Naive thymus-derived CD4-positive, alpha-beta T cell (primary cell): ENCODE data around the gene UBA1. TPM values are rescaled to one million over a fixed set of nuclear protein-coding genes. Genes with fewer than 3 reads are reported as not detected.

Experiments used
- ATAC-seq: fragments of 150-1000 bp; cut with Tn5 transposase; 2 replicates; pipeline ENCODE4 v1.10.0; 2021; ENCODE audit warnings: mild to moderate bottlenecking, moderate library complexity
- CTCF ChIA-PET: fragments of 350-600 bp; sonication (Branson Sonifier 250); formaldehyde crosslinking; loops from one replicate; lab custom pipeline; 2021; ENCODE audit warnings: antibody characterized with exemption; lab: Charles Lee
- POLR2A ChIA-PET: fragments of 350-600 bp; sonication (Branson Sonifier 250); formaldehyde crosslinking; loops from one replicate; lab custom pipeline; 2021; ENCODE audit warnings: antibody characterized with exemption, inconsistent platforms; lab: Charles Lee
- DNase-seq, 9 donors: peaks; one replicate each; pipeline versions ENCODE4 v3.0.0 to v3.0.0-alpha.2; 2020 to 2022; ENCODE audit warnings: mixed read lengths in 1 of 9
- H3K27ac ChIP-seq: one replicate; pipeline ENCODE4 v1.7.0; 2013; ENCODE audit warnings: mild to moderate bottlenecking, low read depth, low read length, moderate library complexity
- H3K27me3 ChIP-seq, 2 donors: one replicate each; pipeline ENCODE4 v1.7.0; 2013; ENCODE audit warnings: low read length in 2 of 2, mild to moderate bottlenecking in 2 of 2, moderate library complexity in 2 of 2; ENCODE audit not compliant: control insufficient read depth in 2 of 2, insufficient read depth in 2 of 2
- H3K36me3 ChIP-seq, 3 experiments: 1 replicate in 2 of 3; 2 replicates in 1 of 3; pipeline ENCODE4 v1.7.0; 2013; ENCODE audit warnings: low read length in 3 of 3, mild to moderate bottlenecking in 3 of 3, moderate library complexity in 1 of 3; ENCODE audit not compliant: insufficient read depth in 3 of 3, control insufficient read depth in 2 of 3
- H3K4me1 ChIP-seq, 2 donors: one replicate each; pipeline ENCODE4 v1.7.0; 2013; ENCODE audit warnings: low read length in 2 of 2, mild to moderate bottlenecking in 2 of 2, moderate library complexity in 1 of 2; ENCODE audit not compliant: control insufficient read depth in 2 of 2, insufficient read depth in 2 of 2
- H3K4me3 ChIP-seq: 2 replicates; pipeline ENCODE4 v1.7.0; 2013; ENCODE audit warnings: mild to moderate bottlenecking, low read length
- H3K9me3 ChIP-seq, 3 experiments: 1 replicate in 2 of 3; 2 replicates in 1 of 3; pipeline ENCODE4 v1.7.0; 2013; ENCODE audit warnings: low read length in 3 of 3; ENCODE audit not compliant: control insufficient read depth in 2 of 3
- H3K27ac Mint-ChIP-seq, 9 donors: one replicate each; pipeline ENCODE4 v1.8.0; 2020 to 2022; ENCODE audit warnings: mixed read lengths in 9 of 9, mild to moderate bottlenecking in 8 of 9, moderate library complexity in 5 of 9, inconsistent platforms in 2 of 9
- H3K27me3 Mint-ChIP-seq, 5 donors: one replicate each; pipeline ENCODE4 v1.8.0; 2021 to 2022; ENCODE audit warnings: mixed read lengths in 5 of 5, mild to moderate bottlenecking in 1 of 5
- H3K36me3 Mint-ChIP-seq, 5 donors: one replicate each; pipeline ENCODE4 v1.8.0; 2020 to 2022; ENCODE audit warnings: mixed read lengths in 5 of 5, mild to moderate bottlenecking in 3 of 5, inconsistent platforms in 1 of 5
- H3K4me1 Mint-ChIP-seq, 7 donors: one replicate each; pipeline ENCODE4 v1.8.0; 2020 to 2022; ENCODE audit warnings: mixed read lengths in 7 of 7, mild to moderate bottlenecking in 3 of 7, inconsistent platforms in 1 of 7
- H3K4me3 Mint-ChIP-seq, 10 donors: one replicate each; pipeline ENCODE4 v1.8.0; 2020 to 2022; ENCODE audit warnings: mild to moderate bottlenecking in 10 of 10, mixed read lengths in 10 of 10, moderate library complexity in 6 of 10, inconsistent platforms in 2 of 10
- H3K9me3 Mint-ChIP-seq, 11 donors: one replicate each; pipeline ENCODE4 v1.8.0; 2020 to 2022; ENCODE audit warnings: mixed read lengths in 11 of 11, mild to moderate bottlenecking in 4 of 11, inconsistent platforms in 1 of 11, moderate library complexity in 1 of 11
- intact Hi-C, 2 donors: fragments of 100-400 bp; cut with micrococcal nuclease; formaldehyde crosslinking; loops; one replicate each; pipeline ENCODE4 v1.15.1; 2023
- polyA plus RNA-seq, 2 donors: library from polyadenylated mRNA; unstranded; fragments of 300-500 nt; fragmentation: Illumina TruSeq; gene quantifications; one replicate each; pipeline ENCODE4 v1.2.3, GENCODE V29; 2021
- total RNA-seq, 6 experiments: library from RNA in 5 of 6; stranded (reverse) in 5 of 6; gene quantifications; 1 replicate in 5 of 6; 2 replicates in 1 of 6; pipeline ENCODE4 v1.2.3 and lab custom pipeline; 2021 to 2026

The UBA1 gene
- total and polyA plus RNA-seq, 7 experiments from 2014 or later, result 98.0 to 187 (median 128) TPM

DNA sequence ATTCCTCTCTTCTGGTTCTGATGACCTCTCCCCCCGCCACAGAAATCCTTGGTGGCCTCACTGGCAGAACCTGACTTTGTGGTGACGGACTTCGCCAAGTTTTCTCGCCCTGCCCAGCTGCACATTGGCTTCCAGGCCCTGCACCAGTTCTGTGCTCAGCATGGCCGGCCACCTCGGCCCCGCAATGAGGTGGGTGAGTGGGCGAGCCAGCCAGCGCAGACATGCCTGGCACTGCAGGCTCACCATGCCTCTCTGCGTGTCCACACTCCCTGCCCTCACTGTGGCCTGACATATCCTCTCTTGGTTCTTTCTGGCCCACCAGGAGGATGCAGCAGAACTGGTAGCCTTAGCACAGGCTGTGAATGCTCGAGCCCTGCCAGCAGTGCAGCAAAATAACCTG lies 8.7 kb downstream of the UBA1 start:
- Histone ChIP-seq H3K4me3 (no peak overlapping the region), H3K4me1 (peaks cover 0 to 6% of the 10 kb centered on the region in 2 donors), H3K36me3 (peaks cover 17 to 92% (median 33%) of the 10 kb centered on the region in 3 experiments), H3K27ac (no peak overlapping the region), H3K27me3 (no peaks in the 10 kb centered on the region), H3K9me3 (no peaks in the 10 kb centered on the region)
- Mint-ChIP-seq H3K36me3 (peaks cover 0 to 86% (median 8%) of the 10 kb centered on the region in 5 donors), H3K27ac (no peak overlapping the region), H3K27me3 (no peaks in the 10 kb centered on the region), H3K9me3 (peaks cover 0 to 4% (median 0%) of the 10 kb centered on the region in 11 donors), H3K4me3 (no peak overlapping the region), H3K4me1 (peaks cover 0 to 23% (median 11%) of the 10 kb centered on the region in 7 donors)
- POLR2A ChIA-PET, result no interaction called here
- intact Hi-C loops, result no loop called here
- CTCF ChIA-PET, result no interaction called here
- DNase-seq, result no peak
- no peak for ATAC-seq

DNA sequence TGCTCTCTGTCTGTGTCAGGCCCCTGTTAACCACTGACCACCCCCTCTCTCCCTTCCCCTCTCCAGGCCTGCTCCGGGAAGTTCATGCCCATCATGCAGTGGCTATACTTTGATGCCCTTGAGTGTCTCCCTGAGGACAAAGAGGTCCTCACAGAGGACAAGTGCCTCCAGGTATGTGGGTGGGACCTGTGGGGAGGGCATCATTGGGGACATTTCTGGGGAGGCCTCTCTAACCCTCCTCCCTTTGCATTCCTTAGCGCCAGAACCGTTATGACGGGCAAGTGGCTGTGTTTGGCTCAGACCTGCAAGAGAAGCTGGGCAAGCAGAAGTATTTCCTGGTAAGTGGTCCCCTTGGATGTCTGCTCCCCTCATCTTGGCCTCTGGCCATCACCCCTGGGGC lies 9.2 kb downstream of the UBA1 start:
- H3K9me3 Mint-ChIP-seq, result peaks cover 0 to 4% (median 0%) of the 10 kb centered on the region in 11 donors
- Histone ChIP-seq H3K9me3 (no peaks in the 10 kb centered on the region), H3K27ac (no peak overlapping the region), H3K36me3 (peaks cover 17 to 98% (median 31%) of the 10 kb centered on the region in 3 experiments), H3K4me3 (no peak overlapping the region), H3K4me1 (peaks cover 0 to 5% of the 10 kb centered on the region in 2 donors), H3K27me3 (no peaks in the 10 kb centered on the region)
- no peak overlapping the region for H3K4me3 Mint-ChIP-seq
- intact Hi-C loops, result no loop called here
- H3K36me3 Mint-ChIP-seq, result peaks cover 0 to 86% (median 8%) of the 10 kb centered on the region in 5 donors
- H3K4me1 Mint-ChIP-seq, result peaks cover 0 to 18% (median 8%) of the 10 kb centered on the region in 7 donors
- peak overlapping the region in 1 of 9 donors; percentile 62 for H3K27ac Mint-ChIP-seq
- CTCF ChIA-PET, result no interaction called here
- POLR2A ChIA-PET, result no interaction called here
- DNase-seq, result no peak
- no peak for ATAC-seq
- no peaks in the 10 kb centered on the region for H3K27me3 Mint-ChIP-seq

DNA sequence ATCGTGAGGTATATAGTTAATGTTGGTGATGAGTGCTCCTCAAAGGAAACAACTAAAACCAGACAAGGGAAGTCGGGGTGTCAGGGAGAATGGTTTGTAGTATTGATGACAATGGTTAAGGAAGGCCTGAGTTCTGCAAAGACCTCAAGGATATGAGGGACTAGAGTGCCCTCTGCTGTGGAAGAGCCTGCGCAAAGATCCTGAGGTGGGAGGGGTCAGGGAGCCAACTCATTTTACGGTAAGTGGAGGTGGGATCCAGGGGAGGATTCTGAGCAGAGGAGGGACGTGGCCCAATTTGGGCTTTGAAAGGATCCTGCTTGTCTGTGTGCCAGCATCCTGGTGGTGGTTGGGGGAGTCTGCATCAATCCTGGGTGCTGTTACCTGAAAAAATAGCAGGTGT lies 11.3 kb downstream of the UBA1 start:
- DNase-seq (no peak), ATAC-seq (no peak)
- Mint-ChIP-seq H3K27ac (peak overlapping the region in 2 of 9 donors; percentile 1 to 77), H3K9me3 (peaks cover 0 to 4% (median 0%) of the 10 kb centered on the region in 11 donors), H3K4me1 (peaks cover 0 to 7% (median 4%) of the 10 kb centered on the region in 7 donors), H3K36me3 (peaks cover 0 to 81% (median 8%) of the 10 kb centered on the region in 5 donors), H3K27me3 (no peaks in the 10 kb centered on the region), H3K4me3 (no peak overlapping the region)
- no peak overlapping the region for H3K27ac ChIP-seq
- H3K9me3 ChIP-seq, result no peaks in the 10 kb centered on the region
- intact Hi-C loops, result no loop called here
- CTCF ChIA-PET, result no interaction called here
- H3K4me3 ChIP-seq, result no peak overlapping the region
- no peaks in the 10 kb centered on the region for H3K4me1 ChIP-seq
- POLR2A ChIA-PET, result no interaction called here
- H3K36me3 ChIP-seq, result peaks cover 16 to 95% (median 19%) of the 10 kb centered on the region in 3 experiments
- no peaks in the 10 kb centered on the region for H3K27me3 ChIP-seq

DNA sequence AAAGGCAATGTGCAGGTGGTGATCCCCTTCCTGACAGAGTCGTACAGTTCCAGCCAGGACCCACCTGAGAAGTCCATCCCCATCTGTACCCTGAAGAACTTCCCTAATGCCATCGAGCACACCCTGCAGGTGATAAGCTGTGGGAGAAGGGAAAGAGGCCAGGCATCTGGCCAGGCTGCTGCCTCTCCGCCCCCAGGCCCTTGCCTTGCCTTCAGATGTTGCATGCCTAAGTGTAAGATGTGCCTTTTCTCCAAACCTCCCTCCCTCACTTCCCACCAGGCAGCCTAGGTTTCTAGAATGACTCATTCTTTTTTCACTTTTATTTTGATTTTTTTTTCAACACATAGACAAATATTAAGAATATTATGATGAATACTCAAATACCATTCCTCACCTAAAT lies 12.7 kb downstream of the UBA1 start:
- Histone ChIP-seq H3K9me3 (no peaks in the 10 kb centered on the region), H3K4me1 (no peaks in the 10 kb centered on the region), H3K27me3 (no peaks in the 10 kb centered on the region), H3K36me3 (peaks cover 7 to 95% (median 16%) of the 10 kb centered on the region in 3 experiments), H3K27ac (no peak overlapping the region), H3K4me3 (no peak overlapping the region)
- ATAC-seq (no peak), DNase-seq (no peak)
- CTCF ChIA-PET, result no interaction called here
- POLR2A ChIA-PET, result no interaction called here
- intact Hi-C loops, result no loop called here
- Mint-ChIP-seq H3K27me3 (no peaks in the 10 kb centered on the region), H3K4me3 (no peak overlapping the region), H3K4me1 (peaks cover 0 to 6% (median 2%) of the 10 kb centered on the region in 7 donors), H3K9me3 (no peaks in the 10 kb centered on the region), H3K36me3 (peaks cover 0 to 79% (median 9%) of the 10 kb centered on the region in 5 donors), H3K27ac (no peak overlapping the region)

DNA sequence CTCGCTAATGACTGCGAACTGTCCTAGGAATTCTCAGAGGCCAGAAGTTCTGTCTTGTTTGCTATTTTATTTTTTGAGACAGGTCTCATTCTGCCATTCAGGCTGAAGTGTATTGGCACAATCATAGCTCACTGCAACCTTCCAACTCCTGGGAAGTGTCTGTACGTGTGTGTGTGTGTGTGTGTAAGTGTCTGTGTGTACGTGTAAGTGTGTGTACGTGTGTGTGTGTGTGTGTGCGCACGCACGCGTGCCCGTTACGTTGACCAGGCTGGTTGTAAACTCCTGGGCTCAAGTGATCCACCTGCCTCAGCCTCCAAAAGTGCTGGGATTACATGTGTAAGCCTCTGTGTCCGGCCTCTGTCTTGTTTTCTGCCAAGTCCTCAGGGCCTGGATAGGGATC lies 14.5 kb downstream of the UBA1 start:
- H3K9me3 ChIP-seq, result no peaks in the 10 kb centered on the region
- Mint-ChIP-seq H3K4me3 (no peak overlapping the region), H3K9me3 (no peaks in the 10 kb centered on the region), H3K4me1 (peaks cover 0 to 6% (median 3%) of the 10 kb centered on the region in 7 donors), H3K27ac (peak overlapping the region in 1 of 9 donors; percentile 10), H3K36me3 (peaks cover 8 to 79% (median 14%) of the 10 kb centered on the region in 5 donors), H3K27me3 (no peaks in the 10 kb centered on the region)
- H3K4me1 ChIP-seq, result no peaks in the 10 kb centered on the region
- no peaks in the 10 kb centered on the region for H3K27me3 ChIP-seq
- no peak overlapping the region for H3K4me3 ChIP-seq
- H3K27ac ChIP-seq, result no peak overlapping the region
- H3K36me3 ChIP-seq, result peaks cover 0 to 95% (median 16%) of the 10 kb centered on the region in 3 experiments
- ATAC-seq (no peak), DNase-seq (no peak)
- intact Hi-C loops, result no loop called here
- ChIA-PET CTCF (no interaction called here), POLR2A (interaction anchor here (1.2 to 2.9 kb wide), 2 partner anchors 10 to 13 kb away, joined by 3 to 10 read pairs; partner anchors contain the start of gene CDK16)

DNA sequence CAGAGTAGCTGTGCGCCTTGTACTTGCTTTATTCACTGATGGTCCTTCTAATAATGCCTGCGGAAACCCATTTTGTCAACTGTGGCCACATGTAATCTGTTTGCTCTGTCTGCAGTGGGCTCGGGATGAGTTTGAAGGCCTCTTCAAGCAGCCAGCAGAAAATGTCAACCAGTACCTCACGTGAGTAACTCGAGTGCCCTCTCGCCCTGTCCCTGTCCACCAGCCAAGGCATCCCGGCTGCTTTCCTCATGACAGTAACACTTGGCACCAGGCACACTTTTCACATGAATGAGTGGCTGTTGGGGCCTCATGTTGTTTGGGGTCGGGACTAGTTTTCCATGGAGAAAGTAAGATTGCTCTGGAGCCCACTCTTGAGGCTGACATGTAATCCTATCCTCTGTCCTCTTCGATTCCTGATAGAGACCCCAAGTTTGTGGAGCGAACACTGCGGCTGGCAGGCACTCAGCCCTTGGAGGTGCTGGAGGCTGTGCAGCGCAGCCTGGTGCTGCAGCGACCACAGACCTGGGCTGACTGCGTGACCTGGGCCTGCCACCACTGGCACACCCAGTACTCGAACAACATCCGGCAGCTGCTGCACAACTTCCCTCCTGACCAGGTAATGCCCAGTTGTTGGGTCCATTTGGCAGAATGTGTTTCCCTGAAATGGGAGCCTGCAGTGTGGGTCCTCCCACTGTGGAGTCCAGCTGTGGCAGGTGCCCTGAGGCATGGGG lies 16.0 kb downstream of the UBA1 start:
- Mint-ChIP-seq H3K9me3 (no peaks in the 10 kb centered on the region), H3K4me3 (no peak overlapping the region), H3K4me1 (peaks cover 0 to 6% (median 3%) of the 10 kb centered on the region in 7 donors), H3K27me3 (no peaks in the 10 kb centered on the region), H3K36me3 (peaks cover 8 to 77% (median 16%) of the 10 kb centered on the region in 5 donors), H3K27ac (peak overlapping the region in 3 of 9 donors; percentile 15 to 38 (median 16))
- ATAC-seq, result no peak
- ChIA-PET CTCF (interaction anchor here (0.7 kb wide), 1 partner anchor 175 kb away, joined by 3 read pairs; no protein-coding TSS in a partner anchor), POLR2A (interaction anchor here (2.9 kb wide), 1 partner anchor 8 kb away, joined by 10 read pairs; the partner anchor contains the start of gene CDK16)
- H3K27me3 ChIP-seq, result no peaks in the 10 kb centered on the region
- intact Hi-C loops, result no loop called here
- no peak overlapping the region for H3K27ac ChIP-seq
- peaks cover 0 to 93% (median 16%) of the 10 kb centered on the region in 3 experiments for H3K36me3 ChIP-seq
- no peaks in the 10 kb centered on the region for H3K4me1 ChIP-seq
- no peaks in the 10 kb centered on the region for H3K9me3 ChIP-seq
- DNase-seq, result no peak
- no peak overlapping the region for H3K4me3 ChIP-seq
